CD4-positive, alpha-beta T cell treated with Interleukin-6 at 100 ng/mL for 8 hours (primary cell): ENCODE results near the gene MRPL51.
"Not testable (repeated sequence)": the region's sequence is repeated elsewhere in the genome, so short reads cannot be mapped to it uniquely, and the experiment has no call there.

Experiments
- DNase-seq: peaks from one replicate; pipeline ENCODE4 v3.0.0-alpha.2; 2020; ENCODE audit warnings: mixed read lengths, low spot score

The MRPL51 gene

GRCh38 chr12:6532051-6532926, 39.2 kb upstream of the MRPL51 start:
- DNase-seq = peak; percentile 84

- no peak for DNase-seq
These were observed 37.7 kb upstream of the MRPL51 start for GRCh38 chr12:6530576-6531260.

GRCh38 chr12:6529291-6529737, 36.3 kb upstream of the MRPL51 start:
- DNase-seq = no peak

GRCh38 chr12:6528539-6529235, 35.6 kb upstream of the MRPL51 start:
- no peak for DNase-seq

- no peak for DNase-seq
These were observed 34.6 kb upstream of the MRPL51 start for GRCh38 chr12:6527711-6528110.

- no peak for DNase-seq
These were observed 33.9 kb upstream of the MRPL51 start for GRCh38 chr12:6526766-6527525.

GRCh38 chr12:6526201-6526600, 33.1 kb upstream of the MRPL51 start:
- no peak for DNase-seq

- DNase-seq = no peak
These were observed 31.6 kb upstream of the MRPL51 start for GRCh38 chr12:6524648-6525047.

- no peak for DNase-seq
These were observed 30.6 kb upstream of the MRPL51 start for GRCh38 chr12:6523708-6524107.

GRCh38 chr12:6522193-6522592, 29.1 kb upstream of the MRPL51 start:
- no peak for DNase-seq

- DNase-seq = no peak
These were observed 27.1 kb upstream of the MRPL51 start for GRCh38 chr12:6520186-6520585.

- DNase-seq = no peak
These were observed 15.0 kb upstream of the MRPL51 start for GRCh38 chr12:6508087-6508486.

GRCh38 chr12:6507102-6507998, 14.3 kb upstream of the MRPL51 start:
- DNase-seq = no peak

- DNase-seq = no peak
These were observed 7.4 kb upstream of the MRPL51 start for GRCh38 chr12:6500466-6500865.

- DNase-seq = not testable (repeated sequence)
These were observed 4.2 kb upstream of the MRPL51 start for GRCh38 chr12:6497291-6497690.

GRCh38 chr12:6494968-6495367, 1.9 kb upstream of the MRPL51 start:
- no peak for DNase-seq

GRCh38 chr12:6494258-6494743, 1.2 kb upstream of the MRPL51 start:
- DNase-seq = no peak

- DNase-seq = peak; percentile 95
These were observed 615 bp upstream of the MRPL51 start, which contains the start of gene NCAPD2 for GRCh38 chr12:6493497-6494257. NCAPD2 (plus strand) TSS chr12:6494102; CDS start chr12:6495099, 997 bp downstream.

- DNase-seq = not testable (repeated sequence)
These were observed 2.4 kb downstream of the MRPL51 start for GRCh38 chr12:6490673-6491072.

GRCh38 chr12:6489449-6489848, 3.6 kb downstream of the MRPL51 start:
- no peak for DNase-seq
